WTC11 (cell line): ENCODE measurements around the gene CACNB4.

Source experiments
- IRF2 ChIP-seq: sonication (generic); formaldehyde crosslinking; IDR thresholded peaks from 2 replicates; pipeline ENCODE4 v1.8.0; 2022; ENCODE audit warnings: low read depth, missing genetic modification reagents, borderline replicate concordance
- NR2C2 ChIP-seq: sonication (generic); formaldehyde crosslinking; IDR thresholded peaks from 2 replicates; pipeline ENCODE4 v1.8.0; 2022; ENCODE audit warnings: mild to moderate bottlenecking, missing genetic modification reagents
- OVOL2 ChIP-seq: fragments of 250-450 bp; sonication (Bioruptor Pico); IDR thresholded peaks from 2 replicates; pipeline ENCODE4 v1.9.0; 2021; ENCODE audit warnings: mild to moderate bottlenecking, borderline replicate concordance
- RELA ChIP-seq: sonication (generic); formaldehyde crosslinking; IDR thresholded peaks from 2 replicates; pipeline ENCODE4 v1.8.1; 2022; ENCODE audit warnings: missing genetic modification reagents, mild to moderate bottlenecking, borderline replicate concordance
- ZNF138 ChIP-seq: sonication (generic); formaldehyde crosslinking; conservative IDR thresholded peaks from 2 replicates; pipeline ENCODE4 v1.8.1; 2022; ENCODE audit warnings: mild to moderate bottlenecking, moderate library complexity, missing genetic modification reagents
- ZNF512 ChIP-seq: sonication (generic); formaldehyde crosslinking; IDR thresholded peaks from 2 replicates; pipeline ENCODE4 v1.8.1; 2022; ENCODE audit warnings: missing genetic modification reagents, borderline replicate concordance
- TF ChIP-seq, protein P1 (sequence below): fragments of 200-600 bp; IDR thresholded peaks from 2 replicates; pipeline ENCODE4 v1.8.0; 2022; ENCODE audit warnings: antibody characterized with exemption
- TF ChIP-seq, protein P2 (sequence below): sonication (generic); formaldehyde crosslinking; IDR thresholded peaks from 2 replicates; pipeline ENCODE4 v1.8.0; 2023; ENCODE audit warnings: mild to moderate bottlenecking, missing genetic modification reagents

GRCh38 chr2:152046940-152047339 lies 51.9 kb downstream of the CACNB4 start:
- TF ChIP-seq RELA (CRISPR knock-in tag) (no peak), OVOL2 (CRISPR knock-in tag) (no peak), NR2C2 (CRISPR knock-in tag) (no peak), IRF2 (no peak), ZNF138 (CRISPR knock-in tag) (no peak), ZNF512 (CRISPR knock-in tag) (no peak)
- TF ChIP-seq, protein P1, sequence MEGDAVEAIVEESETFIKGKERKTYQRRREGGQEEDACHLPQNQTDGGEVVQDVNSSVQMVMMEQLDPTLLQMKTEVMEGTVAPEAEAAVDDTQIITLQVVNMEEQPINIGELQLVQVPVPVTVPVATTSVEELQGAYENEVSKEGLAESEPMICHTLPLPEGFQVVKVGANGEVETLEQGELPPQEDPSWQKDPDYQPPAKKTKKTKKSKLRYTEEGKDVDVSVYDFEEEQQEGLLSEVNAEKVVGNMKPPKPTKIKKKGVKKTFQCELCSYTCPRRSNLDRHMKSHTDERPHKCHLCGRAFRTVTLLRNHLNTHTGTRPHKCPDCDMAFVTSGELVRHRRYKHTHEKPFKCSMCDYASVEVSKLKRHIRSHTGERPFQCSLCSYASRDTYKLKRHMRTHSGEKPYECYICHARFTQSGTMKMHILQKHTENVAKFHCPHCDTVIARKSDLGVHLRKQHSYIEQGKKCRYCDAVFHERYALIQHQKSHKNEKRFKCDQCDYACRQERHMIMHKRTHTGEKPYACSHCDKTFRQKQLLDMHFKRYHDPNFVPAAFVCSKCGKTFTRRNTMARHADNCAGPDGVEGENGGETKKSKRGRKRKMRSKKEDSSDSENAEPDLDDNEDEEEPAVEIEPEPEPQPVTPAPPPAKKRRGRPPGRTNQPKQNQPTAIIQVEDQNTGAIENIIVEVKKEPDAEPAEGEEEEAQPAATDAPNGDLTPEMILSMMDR, result no peak
- TF ChIP-seq, protein P2, sequence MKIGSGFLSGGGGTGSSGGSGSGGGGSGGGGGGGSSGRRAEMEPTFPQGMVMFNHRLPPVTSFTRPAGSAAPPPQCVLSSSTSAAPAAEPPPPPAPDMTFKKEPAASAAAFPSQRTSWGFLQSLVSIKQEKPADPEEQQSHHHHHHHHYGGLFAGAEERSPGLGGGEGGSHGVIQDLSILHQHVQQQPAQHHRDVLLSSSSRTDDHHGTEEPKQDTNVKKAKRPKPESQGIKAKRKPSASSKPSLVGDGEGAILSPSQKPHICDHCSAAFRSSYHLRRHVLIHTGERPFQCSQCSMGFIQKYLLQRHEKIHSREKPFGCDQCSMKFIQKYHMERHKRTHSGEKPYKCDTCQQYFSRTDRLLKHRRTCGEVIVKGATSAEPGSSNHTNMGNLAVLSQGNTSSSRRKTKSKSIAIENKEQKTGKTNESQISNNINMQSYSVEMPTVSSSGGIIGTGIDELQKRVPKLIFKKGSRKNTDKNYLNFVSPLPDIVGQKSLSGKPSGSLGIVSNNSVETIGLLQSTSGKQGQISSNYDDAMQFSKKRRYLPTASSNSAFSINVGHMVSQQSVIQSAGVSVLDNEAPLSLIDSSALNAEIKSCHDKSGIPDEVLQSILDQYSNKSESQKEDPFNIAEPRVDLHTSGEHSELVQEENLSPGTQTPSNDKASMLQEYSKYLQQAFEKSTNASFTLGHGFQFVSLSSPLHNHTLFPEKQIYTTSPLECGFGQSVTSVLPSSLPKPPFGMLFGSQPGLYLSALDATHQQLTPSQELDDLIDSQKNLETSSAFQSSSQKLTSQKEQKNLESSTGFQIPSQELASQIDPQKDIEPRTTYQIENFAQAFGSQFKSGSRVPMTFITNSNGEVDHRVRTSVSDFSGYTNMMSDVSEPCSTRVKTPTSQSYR (CRISPR knock-in tag), result no peak
